Endothelial cell of umbilical vein (primary cell): ENCODE data around the gene DDX3X. TPM values are rescaled to one million over a fixed set of nuclear protein-coding genes. Genes with fewer than 3 reads are reported as not detected.

Source experiments
- BruUV-seq: library from RNA; stranded (reverse); fragments of 400-500 nt; replicated peaks from 2 replicates; lab custom pipeline; 2021; lab: Mats Ljungman, UMichigan
- CTCF ChIA-PET: fragments of 300-600, 350-600 bp; sonication (Branson Sonifier 250); formaldehyde crosslinking; loops from one replicate; lab custom pipeline; 2021; ENCODE audit warnings: antibody characterized with exemption, inconsistent platforms; lab: Charles Lee
- POLR2A ChIA-PET: fragments of 300-600, 350-600 bp; sonication (Branson Sonifier 250); formaldehyde crosslinking; loops from one replicate; lab custom pipeline; 2021; ENCODE audit warnings: antibody characterized with exemption, inconsistent platforms; lab: Charles Lee
- DNase-seq: peaks from one replicate; pipeline ENCODE4 v3.0.0-alpha.2; 2011; ENCODE audit warnings: low read depth, low spot score
- FAIRE-seq: peaks from 2 replicates; lab custom pipeline; 2011; peaks lifted over from hg19 to GRCh38; lab: Jason Lieb, UNC
- H2AFZ ChIP-seq: 2 replicates; pipeline ENCODE4 v1.6.0; 2012; ENCODE audit warnings: low read depth, low read length, control low read depth, inconsistent platforms
- H3K27ac ChIP-seq: 2 replicates; pipeline ENCODE4 v1.5.1; 2011; ENCODE audit warnings: low read depth, mild to moderate bottlenecking, control low read depth, low read length, moderate library complexity; ENCODE audit not compliant: insufficient read depth
- H3K27me3 ChIP-seq, 2 experiments: 2 replicates each; pipeline versions ENCODE4 v1.6.0 to v1.6.1; 2011; ENCODE audit warnings: low read length in 2 of 2, mixed read lengths in 1 of 2; ENCODE audit not compliant: control insufficient read depth in 2 of 2, insufficient read depth in 2 of 2
- H3K36me3 ChIP-seq, 2 experiments: 2 replicates in 1 of 2; 3 replicates in 1 of 2; pipeline ENCODE4 v1.5.1; 2011; ENCODE audit warnings: low read length in 2 of 2, mild to moderate bottlenecking in 1 of 2, moderate library complexity in 1 of 2; ENCODE audit not compliant: control insufficient read depth in 2 of 2, insufficient read depth in 2 of 2; ENCODE audit errors: extremely low read depth in 1 of 2
- H3K4me1 ChIP-seq: 3 replicates; pipeline ENCODE4 v1.5.1; 2011; ENCODE audit warnings: mild to moderate bottlenecking, low read length; ENCODE audit not compliant: control insufficient read depth, insufficient read depth; ENCODE audit errors: extremely low read depth
- H3K4me2 ChIP-seq: 2 replicates; pipeline ENCODE4 v1.6.1; 2011; ENCODE audit warnings: low read length, control low read depth, mixed read lengths; ENCODE audit not compliant: insufficient read depth
- H3K4me3 ChIP-seq, 3 experiments: fragments of 200-600 bp in 1 of 3; sonication (generic), shearing (Covaris generic) in 1 of 3; replicated peaks in 1 of 3; 2 replicates each; pipeline ENCODE4 v1.5.1; 2011 to 2016; ENCODE audit warnings: control low read depth in 3 of 3, low read length in 3 of 3, mild to moderate bottlenecking in 2 of 3, inconsistent platforms in 1 of 3, low read depth in 1 of 3, moderate library complexity in 1 of 3; ENCODE audit not compliant: insufficient read depth in 1 of 3
- H3K79me2 ChIP-seq: 2 replicates; pipeline ENCODE4 v1.6.0; 2012; ENCODE audit warnings: low read length, inconsistent platforms; ENCODE audit not compliant: control insufficient read depth, insufficient read depth
- H3K9ac ChIP-seq: replicated peaks from 2 replicates; pipeline ENCODE3; 2011; ENCODE audit warnings: low read length, control low read depth; ENCODE audit not compliant: insufficient read depth; ENCODE audit errors: extremely low read depth
- H3K9me1 ChIP-seq: replicated peaks from 3 replicates; pipeline ENCODE4 v1.6.0; 2011; ENCODE audit warnings: mild to moderate bottlenecking, low read length; ENCODE audit not compliant: control insufficient read depth, insufficient read depth; ENCODE audit errors: extremely low read depth
- H3K9me3 ChIP-seq: replicated peaks from 2 replicates; pipeline ENCODE4 v1.5.1; 2012; ENCODE audit warnings: low read length, inconsistent platforms; ENCODE audit not compliant: control insufficient read depth, insufficient read depth
- H4K20me1 ChIP-seq: replicated peaks from 2 replicates; pipeline ENCODE3; 2011; ENCODE audit warnings: mild to moderate bottlenecking, low read length; ENCODE audit not compliant: control insufficient read depth, insufficient read depth; ENCODE audit errors: extremely low read depth
- EZH2 ChIP-seq: IDR thresholded peaks from 2 replicates; pipeline ENCODE4 v1.6.1; 2012; ENCODE audit warnings: borderline replicate concordance, low read depth, mild to moderate bottlenecking, moderate library complexity, low read length, inconsistent platforms; ENCODE audit not compliant: severe bottlenecking
- FOS ChIP-seq: IDR thresholded peaks from 2 replicates; pipeline ENCODE4 v1.6.1; 2011; ENCODE audit warnings: mild to moderate bottlenecking, low read length, moderate library complexity, borderline replicate concordance; ENCODE audit not compliant: insufficient read depth
- GATA2 ChIP-seq: IDR thresholded peaks from 2 replicates; pipeline ENCODE4 v1.7.0; 2011; ENCODE audit warnings: low read depth, mild to moderate bottlenecking, moderate library complexity, mixed read lengths, low read length; ENCODE audit not compliant: insufficient read length, insufficient read depth
- JUN ChIP-seq: IDR thresholded peaks from 2 replicates; pipeline ENCODE4 v1.6.1; 2011; ENCODE audit warnings: borderline replicate concordance, low read depth; ENCODE audit not compliant: insufficient read length, insufficient read depth
- MYC ChIP-seq: IDR thresholded peaks from one replicate; pipeline ENCODE4 v1.6.1; 2011; ENCODE audit warnings: mild to moderate bottlenecking, low read depth, low read length
- POLR2A ChIP-seq: IDR thresholded peaks from 2 replicates; pipeline ENCODE4 v1.6.1; 2012; ENCODE audit warnings: low read depth, mild to moderate bottlenecking, control low read depth, low read length
- POLR2AphosphoS5 ChIP-seq: IDR thresholded peaks from 2 replicates; pipeline ENCODE4 v1.6.1; 2012; ENCODE audit warnings: low read depth, mild to moderate bottlenecking, control low read depth, low read length, moderate library complexity; ENCODE audit not compliant: insufficient read depth
- dilution Hi-C: fragments of 300-500 bp; cut with MboI; formaldehyde crosslinking; loops from one replicate; pipeline ENCODE4 v1.15.0; 2019; ENCODE audit warnings: low sequenced_read_pairs; ENCODE audit not compliant: extremely low pct_ligation_motif_present
- intact Hi-C: fragments of 100-400 bp; cut with micrococcal nuclease; formaldehyde crosslinking; loops from one replicate; pipeline ENCODE4 v1.10.0; 2022
- polyA plus RNA-seq, 4 experiments: library from polyadenylated mRNA; depleted of rRNA in 3 of 4; stranded (reverse) in 3 of 4; unstranded in 1 of 4; fragments of >200 nt; gene quantifications; 2 replicates each; pipeline versions ENCODE4 v1.2.1 to v1.2.3, GENCODE V29; 2011 to 2012; ENCODE audit warnings: missing spikeins in 1 of 4
- total RNA-seq: library from RNA; stranded (reverse); gene quantifications from 2 replicates; pipeline ENCODE4 v1.2.3, GENCODE V29; 2021
- TF ChIP-seq, protein P1 (sequence below), 2 donors: IDR thresholded peaks; 1 replicate in 1 of 2; 2 replicates in 1 of 2; pipeline ENCODE4 v1.5.1; 2011; ENCODE audit warnings: low read length in 2 of 2, mild to moderate bottlenecking in 2 of 2, moderate library complexity in 2 of 2, control low read depth in 1 of 2, inconsistent platforms in 1 of 2, low read depth in 1 of 2; ENCODE audit not compliant: insufficient read depth in 1 of 2; ENCODE audit errors: extremely low read depth in 1 of 2
- TF ChIP-seq, protein P2 (sequence below): IDR thresholded peaks from 2 replicates; pipeline ENCODE4 v1.6.1; 2011; ENCODE audit not compliant: insufficient read depth, insufficient read length

DDX3X gene
- total and polyA plus RNA-seq, 2 donors (not counting 3 experiments of a cell fraction or from before 2014, with no cell fraction given) = 48.5 to 300 TPM

DNA sequence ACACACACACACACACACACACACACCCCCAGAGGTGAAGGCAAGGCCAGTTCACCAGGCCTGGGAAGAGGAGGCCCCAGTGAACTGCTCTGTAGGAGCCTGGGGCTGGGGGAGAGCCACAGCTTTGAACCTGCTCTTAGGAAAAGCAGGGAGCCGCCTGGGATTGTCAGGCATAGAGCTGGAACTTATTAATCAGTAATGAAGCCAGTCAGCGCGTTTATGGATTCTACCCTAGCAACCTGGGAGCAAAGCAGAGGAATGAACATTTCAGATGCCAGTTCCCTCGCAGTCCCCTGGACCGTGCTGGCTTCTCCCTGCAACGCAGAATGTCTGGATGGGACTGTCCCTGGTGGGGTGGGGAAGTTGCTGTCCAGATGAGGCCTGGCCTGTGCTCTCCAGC is 45.3 kb upstream of the DDX3X start:
- Histone ChIP-seq H3K4me1 (no peaks in the 10 kb centered on the region), H3K9me3 (no peaks in the 10 kb centered on the region), H3K9me1 (no peaks in the 10 kb centered on the region), H3K27ac (no peak overlapping the region), H3K4me2 (no peak overlapping the region), H3K36me3 (no peaks in the 10 kb centered on the region), H2AFZ (no peak overlapping the region), H4K20me1 (no peaks in the 10 kb centered on the region), H3K9ac (no peak overlapping the region), H3K4me3 (no peak overlapping the region), H3K79me2 (no peaks in the 10 kb centered on the region), H3K27me3 (no peaks in the 10 kb centered on the region)
- ChIA-PET POLR2A (no interaction called here), CTCF (no interaction called here)
- no TSS peak for BruUV-seq
- TF ChIP-seq FOS = no peak
- TF ChIP-seq GATA2 = no peak
- TF ChIP-seq JUN = no peak
- TF ChIP-seq POLR2A = no peak
- no peak for TF ChIP-seq MYC
- TF ChIP-seq, protein P1, sequence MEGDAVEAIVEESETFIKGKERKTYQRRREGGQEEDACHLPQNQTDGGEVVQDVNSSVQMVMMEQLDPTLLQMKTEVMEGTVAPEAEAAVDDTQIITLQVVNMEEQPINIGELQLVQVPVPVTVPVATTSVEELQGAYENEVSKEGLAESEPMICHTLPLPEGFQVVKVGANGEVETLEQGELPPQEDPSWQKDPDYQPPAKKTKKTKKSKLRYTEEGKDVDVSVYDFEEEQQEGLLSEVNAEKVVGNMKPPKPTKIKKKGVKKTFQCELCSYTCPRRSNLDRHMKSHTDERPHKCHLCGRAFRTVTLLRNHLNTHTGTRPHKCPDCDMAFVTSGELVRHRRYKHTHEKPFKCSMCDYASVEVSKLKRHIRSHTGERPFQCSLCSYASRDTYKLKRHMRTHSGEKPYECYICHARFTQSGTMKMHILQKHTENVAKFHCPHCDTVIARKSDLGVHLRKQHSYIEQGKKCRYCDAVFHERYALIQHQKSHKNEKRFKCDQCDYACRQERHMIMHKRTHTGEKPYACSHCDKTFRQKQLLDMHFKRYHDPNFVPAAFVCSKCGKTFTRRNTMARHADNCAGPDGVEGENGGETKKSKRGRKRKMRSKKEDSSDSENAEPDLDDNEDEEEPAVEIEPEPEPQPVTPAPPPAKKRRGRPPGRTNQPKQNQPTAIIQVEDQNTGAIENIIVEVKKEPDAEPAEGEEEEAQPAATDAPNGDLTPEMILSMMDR (IDR thresholded peaks at IDR 0.05; ENCODE audit: extremely low read depth in 1 of 2, insufficient read depth in 1 of 2, low read depth in 1 of 2, low read length in 2 of 2) = no peak
- TF ChIP-seq, protein P2, sequence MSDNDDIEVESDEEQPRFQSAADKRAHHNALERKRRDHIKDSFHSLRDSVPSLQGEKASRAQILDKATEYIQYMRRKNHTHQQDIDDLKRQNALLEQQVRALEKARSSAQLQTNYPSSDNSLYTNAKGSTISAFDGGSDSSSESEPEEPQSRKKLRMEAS = no peak
- TF ChIP-seq POLR2AphosphoS5 = no peak
- no peak for TF ChIP-seq EZH2
- intact Hi-C loops (no loop called here), dilution Hi-C loops (no loop called here)
- FAIRE-seq = no peak
- DNase-seq = no peak
